ENCODE results near the gene MEGF8.

The MEGF8 gene

GRCh38 chr19:42292042-42292960 is 33.1 kb upstream of the MEGF8 start:
- H3K27ac Mint-ChIP-seq: peak overlapping the region; percentile 7
- no peaks in the 10 kb centered on the region for H3K27me3 Mint-ChIP-seq
- no peak overlapping the region for H3K4me3 Mint-ChIP-seq
- DNase-seq: no peak
- H3K36me3 Mint-ChIP-seq (ENCODE audit: low read depth): peaks cover 87% of the 10 kb centered on the region
- H3K9me3 Mint-ChIP-seq: no peaks in the 10 kb centered on the region
- peaks cover 11% of the 10 kb centered on the region for H3K4me1 Mint-ChIP-seq (ENCODE audit: low read depth)

GRCh38 chr19:42292963-42293362 is 32.5 kb upstream of the MEGF8 start:
- Mint-ChIP-seq H3K4me3 (no peak overlapping the region), H3K27ac (no peak overlapping the region), H3K4me1 (ENCODE audit: low read depth) (peaks cover 11% of the 10 kb centered on the region), H3K9me3 (no peaks in the 10 kb centered on the region), H3K36me3 (ENCODE audit: low read depth) (peaks cover 83% of the 10 kb centered on the region), H3K27me3 (no peaks in the 10 kb centered on the region)
- no peak for DNase-seq

- no peaks in the 10 kb centered on the region for H3K9me3 Mint-ChIP-seq
- H3K27me3 Mint-ChIP-seq: no peaks in the 10 kb centered on the region
- H3K36me3 Mint-ChIP-seq (ENCODE audit: low read depth): peaks cover 78% of the 10 kb centered on the region
- no peak overlapping the region for H3K4me3 Mint-ChIP-seq
- no peak overlapping the region for H3K27ac Mint-ChIP-seq
- H3K4me1 Mint-ChIP-seq (ENCODE audit: low read depth): peaks cover 11% of the 10 kb centered on the region
- no peak for DNase-seq
Observed at GRCh38 chr19:42293540-42293939, 31.9 kb upstream of the MEGF8 start.

GRCh38 chr19:42293948-42294347 is 31.5 kb upstream of the MEGF8 start:
- peaks cover 11% of the 10 kb centered on the region for H3K4me1 Mint-ChIP-seq (ENCODE audit: low read depth)
- no peaks in the 10 kb centered on the region for H3K9me3 Mint-ChIP-seq
- no peak overlapping the region for H3K4me3 Mint-ChIP-seq
- DNase-seq: no peak
- H3K36me3 Mint-ChIP-seq (ENCODE audit: low read depth): peaks cover 74% of the 10 kb centered on the region
- H3K27me3 Mint-ChIP-seq: no peaks in the 10 kb centered on the region
- peak overlapping the region; percentile 63 for H3K27ac Mint-ChIP-seq

- H3K9me3 Mint-ChIP-seq: no peaks in the 10 kb centered on the region
- DNase-seq: no peak
- H3K36me3 Mint-ChIP-seq (ENCODE audit: low read depth): peaks cover 69% of the 10 kb centered on the region
- H3K27ac Mint-ChIP-seq: peak overlapping the region; percentile 63
- H3K4me3 Mint-ChIP-seq: no peak overlapping the region
- H3K27me3 Mint-ChIP-seq: no peaks in the 10 kb centered on the region
- H3K4me1 Mint-ChIP-seq (ENCODE audit: low read depth): peaks cover 11% of the 10 kb centered on the region
Observed at GRCh38 chr19:42294471-42295137, 30.8 kb upstream of the MEGF8 start.

GRCh38 chr19:42295342-42295741 is 30.1 kb upstream of the MEGF8 start:
- Mint-ChIP-seq H3K36me3 (ENCODE audit: low read depth) (peaks cover 66% of the 10 kb centered on the region), H3K9me3 (no peaks in the 10 kb centered on the region), H3K4me3 (no peak overlapping the region), H3K27me3 (no peaks in the 10 kb centered on the region), H3K27ac (no peak overlapping the region), H3K4me1 (ENCODE audit: low read depth) (peaks cover 11% of the 10 kb centered on the region)
- DNase-seq: no peak

- peaks cover 12% of the 10 kb centered on the region for H3K4me1 Mint-ChIP-seq (ENCODE audit: low read depth)
- DNase-seq: peak; percentile 95
- no peaks in the 10 kb centered on the region for H3K27me3 Mint-ChIP-seq
- peaks cover 62% of the 10 kb centered on the region for H3K36me3 Mint-ChIP-seq (ENCODE audit: low read depth)
- H3K27ac Mint-ChIP-seq: peak overlapping the region; percentile 44
- H3K9me3 Mint-ChIP-seq: no peaks in the 10 kb centered on the region
- no peak overlapping the region for H3K4me3 Mint-ChIP-seq
Observed at GRCh38 chr19:42295831-42296525, 29.5 kb upstream of the MEGF8 start.

GRCh38 chr19:42297039-42297438 is 28.4 kb upstream of the MEGF8 start:
- peaks cover 52% of the 10 kb centered on the region for H3K36me3 Mint-ChIP-seq (ENCODE audit: low read depth)
- H3K9me3 Mint-ChIP-seq: no peaks in the 10 kb centered on the region
- no peak for DNase-seq
- H3K27me3 Mint-ChIP-seq: no peaks in the 10 kb centered on the region
- H3K27ac Mint-ChIP-seq: peak overlapping the region; percentile 38
- peaks cover 20% of the 10 kb centered on the region for H3K4me1 Mint-ChIP-seq (ENCODE audit: low read depth)
- no peak overlapping the region for H3K4me3 Mint-ChIP-seq

GRCh38 chr19:42301646-42302203 is 23.7 kb upstream of the MEGF8 start, which contains the start of gene PRR19:
TSS of gene PRR19 (plus strand) at chr19:42302132. CDS start at chr19:42309585, 7,453 bp downstream.
- DNase-seq: no peak
- Mint-ChIP-seq H3K9me3 (no peaks in the 10 kb centered on the region), H3K4me1 (ENCODE audit: low read depth) (peaks cover 27% of the 10 kb centered on the region), H3K27ac (peak within 1 kb of the TSS; percentile 86), H3K27me3 (no peaks in the 10 kb centered on the region), H3K4me3 (peak within 1 kb of the TSS; percentile 85), H3K36me3 (ENCODE audit: low read depth) (peaks cover 13% of the 10 kb centered on the region)

GRCh38 chr19:42303101-42303464 is 22.4 kb upstream of the MEGF8 start:
- Mint-ChIP-seq H3K9me3 (no peaks in the 10 kb centered on the region), H3K27ac (peak overlapping the region; percentile 86), H3K36me3 (ENCODE audit: low read depth) (peaks cover 8% of the 10 kb centered on the region), H3K4me1 (ENCODE audit: low read depth) (peaks cover 27% of the 10 kb centered on the region), H3K27me3 (no peaks in the 10 kb centered on the region), H3K4me3 (peak overlapping the region; percentile 85)
- no peak for DNase-seq

- Mint-ChIP-seq H3K4me3 (no peak overlapping the region), H3K36me3 (ENCODE audit: low read depth) (peaks cover 8% of the 10 kb centered on the region), H3K27ac (peak overlapping the region; percentile 22)
Observed at GRCh38 chr19:42303876-42304275, 21.6 kb upstream of the MEGF8 start.

GRCh38 chr19:42306646-42307045 is 18.8 kb upstream of the MEGF8 start:
- Mint-ChIP-seq H3K4me3 (no peak overlapping the region), H3K27me3 (peaks cover 8% of the 10 kb centered on the region), H3K4me1 (ENCODE audit: low read depth) (peaks cover 19% of the 10 kb centered on the region), H3K36me3 (ENCODE audit: low read depth) (peaks cover 3% of the 10 kb centered on the region), H3K27ac (no peak overlapping the region), H3K9me3 (no peaks in the 10 kb centered on the region)
- no peak for DNase-seq

More at GRCh38 chr19:42303876-42304275, 21.6 kb upstream of the MEGF8 start:
- H3K27me3 Mint-ChIP-seq: no peaks in the 10 kb centered on the region
- H3K9me3 Mint-ChIP-seq: no peaks in the 10 kb centered on the region
- no peak for DNase-seq
- peaks cover 27% of the 10 kb centered on the region for H3K4me1 Mint-ChIP-seq (ENCODE audit: low read depth)

GRCh38 chr19:42309686-42310085 is 15.7 kb upstream of the MEGF8 start:
- peaks cover 35% of the 10 kb centered on the region for H3K27me3 Mint-ChIP-seq
- no peaks in the 10 kb centered on the region for H3K9me3 Mint-ChIP-seq
- DNase-seq: no peak
- no peak overlapping the region for H3K27ac Mint-ChIP-seq
- peaks cover 9% of the 10 kb centered on the region for H3K4me1 Mint-ChIP-seq (ENCODE audit: low read depth)
- no peak overlapping the region for H3K4me3 Mint-ChIP-seq
- no peaks in the 10 kb centered on the region for H3K36me3 Mint-ChIP-seq (ENCODE audit: low read depth)

- H3K9me3 Mint-ChIP-seq: no peaks in the 10 kb centered on the region
- peaks cover 9% of the 10 kb centered on the region for H3K4me1 Mint-ChIP-seq (ENCODE audit: low read depth)
- no peak overlapping the region for H3K27ac Mint-ChIP-seq
- no peaks in the 10 kb centered on the region for H3K36me3 Mint-ChIP-seq (ENCODE audit: low read depth)
- peaks cover 41% of the 10 kb centered on the region for H3K27me3 Mint-ChIP-seq
- no peak for DNase-seq
- H3K4me3 Mint-ChIP-seq: no peak overlapping the region
Observed at GRCh38 chr19:42311657-42312056, 13.8 kb upstream of the MEGF8 start.

Measured in activated T-cell treated with anti-CD3 and anti-CD28 coated beads, Interleukin-2, amount 50 U/mL, for 24 hours (primary cell).